Loucy (cell line): Measurements from ENCODE around the gene ZNF181.

Experiments
- H2AFZ ChIP-seq: fragments of 200-600 bp; sonication (generic); 2 replicates; pipeline ENCODE4 v1.6.0; 2016; ENCODE audit warnings: antibody characterized with exemption, mild to moderate bottlenecking, low read length, moderate library complexity
- H3F3A ChIP-seq: fragments of 200-600 bp; 2 replicates; pipeline ENCODE4 v1.6.0; 2016; ENCODE audit warnings: antibody characterized with exemption, low read depth, mild to moderate bottlenecking
- H3K27me3 ChIP-seq: fragments of 200-600 bp; sonication (generic); 2 replicates; pipeline ENCODE4 v1.6.1; 2014; ENCODE audit warnings: low read length, mild to moderate bottlenecking; ENCODE audit not compliant: insufficient read depth, poor library complexity, severe bottlenecking
- H3K36me3 ChIP-seq: fragments of 200-600 bp; sonication (generic); 2 replicates; pipeline ENCODE4 v1.6.1; 2016; ENCODE audit warnings: low read length; ENCODE audit not compliant: insufficient read depth
- H3K4me1 ChIP-seq: fragments of 200-600 bp; sonication (generic); 2 replicates; pipeline ENCODE4 v1.5.1; 2014; ENCODE audit warnings: low read length, mild to moderate bottlenecking; ENCODE audit not compliant: insufficient read depth, poor library complexity, severe bottlenecking
- H3K4me2 ChIP-seq: fragments of 200-600 bp; sonication (generic); 2 replicates; pipeline ENCODE4 v1.6.0; 2014; ENCODE audit warnings: antibody characterized with exemption, low read length, low read depth, mild to moderate bottlenecking; ENCODE audit not compliant: poor library complexity, severe bottlenecking
- H3K4me3 ChIP-seq: fragments of 200-600 bp; sonication (generic); 2 replicates; pipeline ENCODE4 v1.5.1; 2014; ENCODE audit warnings: low read length, mild to moderate bottlenecking, mixed read lengths; ENCODE audit not compliant: poor library complexity, severe bottlenecking
- H3K79me2 ChIP-seq: fragments of 200-600 bp; sonication (generic); 2 replicates; pipeline ENCODE4 v1.6.1; 2014; ENCODE audit warnings: low read length; ENCODE audit not compliant: insufficient read depth
- H3K9ac ChIP-seq: fragments of 200-600 bp; sonication (generic); 2 replicates; pipeline ENCODE4 v1.6.0; 2014; ENCODE audit warnings: mild to moderate bottlenecking, low read depth, low read length, moderate library complexity; ENCODE audit not compliant: poor library complexity, severe bottlenecking
- H3K9me2 ChIP-seq: fragments of 200-600 bp; sonication (generic); replicated peaks from 2 replicates; pipeline ENCODE4 v1.6.1; 2016; ENCODE audit warnings: low read depth, low read length, mixed read lengths
- H3K9me3 ChIP-seq: fragments of 200-600 bp; sonication (generic); 2 replicates; pipeline ENCODE4 v1.6.1; 2014; ENCODE audit warnings: mild to moderate bottlenecking, antibody characterized with exemption, low read length, low read depth; ENCODE audit not compliant: insufficient read depth
- H4K20me1 ChIP-seq: fragments of 200-600 bp; sonication (generic); 2 replicates; pipeline ENCODE4 v1.6.0; 2014; ENCODE audit warnings: antibody characterized with exemption, low read length, mild to moderate bottlenecking; ENCODE audit not compliant: insufficient read depth, poor library complexity, severe bottlenecking
- CTCF ChIP-seq: fragments of 200-600 bp; sonication (generic); conservative IDR thresholded peaks from 2 replicates; pipeline ENCODE4 v1.5.1; 2014; ENCODE audit warnings: mild to moderate bottlenecking, antibody characterized with exemption, low read length
- EZH2phosphoT487 ChIP-seq: fragments of 200-600 bp; IDR thresholded peaks from 2 replicates; pipeline ENCODE4 v1.6.1; 2018; ENCODE audit warnings: antibody characterized with exemption, mild to moderate bottlenecking, moderate library complexity, borderline replicate concordance

ZNF181 gene

DNA sequence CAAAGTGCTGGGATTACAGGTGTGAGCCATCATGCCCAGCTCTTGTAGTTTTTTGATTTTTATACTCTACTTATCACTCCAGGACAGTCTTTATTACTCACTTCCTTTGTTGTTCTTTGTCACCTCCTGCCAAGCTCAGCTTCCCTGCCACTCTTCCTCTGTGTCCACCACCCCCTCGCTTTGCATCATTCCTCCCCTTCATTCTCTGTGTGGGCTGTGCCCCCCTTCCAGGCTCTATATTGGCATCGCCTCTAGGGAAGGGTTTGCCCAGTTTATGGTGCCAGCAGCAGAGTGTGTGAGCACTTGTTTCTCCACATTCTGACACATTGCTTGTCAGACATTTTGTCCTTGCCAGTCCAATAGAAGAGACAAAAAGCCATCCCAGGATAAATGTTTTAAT lies 41.5 kb upstream of the ZNF181 start:
- H3K27me3 ChIP-seq, result no peaks in the 10 kb centered on the region
- no peaks in the 10 kb centered on the region for H3F3A ChIP-seq
- H4K20me1 ChIP-seq, result no peaks in the 10 kb centered on the region
- no peaks in the 10 kb centered on the region for H3K79me2 ChIP-seq
- no peak overlapping the region for H2AFZ ChIP-seq
- H3K9me3 ChIP-seq, result no peaks in the 10 kb centered on the region
- no peaks in the 10 kb centered on the region for H3K36me3 ChIP-seq
- H3K4me2 ChIP-seq, result no peak overlapping the region
- no peak overlapping the region for H3K9ac ChIP-seq
- no peaks in the 10 kb centered on the region for H3K4me1 ChIP-seq
- no peak for TF ChIP-seq CTCF
- TF ChIP-seq EZH2phosphoT487, result no peak
- H3K4me3 ChIP-seq, result no peak overlapping the region
- no peaks in the 10 kb centered on the region for H3K9me2 ChIP-seq

DNA sequence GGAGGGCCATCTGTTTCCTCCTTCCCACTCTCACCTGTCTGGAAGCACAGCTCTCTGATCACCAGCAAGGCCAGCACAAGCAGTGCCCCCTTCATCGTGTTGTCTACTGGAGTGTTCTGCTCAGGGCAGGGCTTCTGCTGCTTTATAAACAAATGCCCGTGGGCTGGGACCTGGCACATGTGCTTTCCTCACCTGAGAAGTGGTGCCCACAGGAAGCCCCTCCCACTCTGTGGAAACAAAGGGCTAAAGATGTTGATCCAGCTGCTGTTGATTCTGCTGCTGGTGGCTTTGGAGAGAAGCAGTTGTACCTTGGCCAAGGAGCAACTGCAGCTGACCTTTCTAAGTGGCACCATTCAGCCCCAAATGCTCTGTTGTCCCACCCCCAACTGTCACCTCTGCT lies 26.4 kb upstream of the ZNF181 start:
- no peak overlapping the region for H3K4me3 ChIP-seq
- TF ChIP-seq EZH2phosphoT487, result no peak
- TF ChIP-seq CTCF, result no peak
- no peaks in the 10 kb centered on the region for H3K4me1 ChIP-seq
- no peaks in the 10 kb centered on the region for H3F3A ChIP-seq
- H4K20me1 ChIP-seq, result no peaks in the 10 kb centered on the region
- no peak overlapping the region for H3K9ac ChIP-seq
- H3K9me3 ChIP-seq, result no peaks in the 10 kb centered on the region
- no peaks in the 10 kb centered on the region for H3K79me2 ChIP-seq
- H3K4me2 ChIP-seq, result no peak overlapping the region
- H3K27me3 ChIP-seq, result no peaks in the 10 kb centered on the region
- H3K9me2 ChIP-seq, result no peaks in the 10 kb centered on the region
- H3K36me3 ChIP-seq, result no peaks in the 10 kb centered on the region
- no peak overlapping the region for H2AFZ ChIP-seq

DNA sequence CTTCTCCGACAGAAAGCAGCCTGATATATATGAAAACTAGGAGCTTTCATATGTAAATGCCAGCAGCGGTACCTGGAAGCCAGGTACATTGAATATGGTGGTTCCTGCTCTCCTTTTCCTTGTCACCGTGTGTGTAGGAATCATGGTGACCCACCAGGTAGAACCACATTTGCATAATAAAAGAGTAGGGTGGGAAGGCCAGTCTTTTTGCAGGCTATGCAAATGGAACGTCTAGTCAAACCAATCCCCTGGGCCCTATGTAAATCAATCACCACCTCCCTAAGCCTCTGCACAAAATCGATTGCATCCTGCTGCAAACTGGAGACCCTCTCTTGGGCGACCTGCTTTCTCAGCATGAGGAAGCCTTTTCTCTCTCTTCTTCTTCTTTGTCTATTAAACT lies 22.2 kb upstream of the ZNF181 start:
- H3K4me1 ChIP-seq, result no peaks in the 10 kb centered on the region
- H2AFZ ChIP-seq, result no peak overlapping the region
- H3K27me3 ChIP-seq, result no peaks in the 10 kb centered on the region
- no peak overlapping the region for H3K9ac ChIP-seq
- H3F3A ChIP-seq, result no peaks in the 10 kb centered on the region
- TF ChIP-seq CTCF (no peak), EZH2phosphoT487 (no peak)
- no peaks in the 10 kb centered on the region for H3K9me2 ChIP-seq
- H3K4me2 ChIP-seq, result no peak overlapping the region
- H4K20me1 ChIP-seq, result no peaks in the 10 kb centered on the region
- no peak overlapping the region for H3K4me3 ChIP-seq
- H3K36me3 ChIP-seq, result no peaks in the 10 kb centered on the region
- no peaks in the 10 kb centered on the region for H3K79me2 ChIP-seq
- H3K9me3 ChIP-seq, result peaks cover 6% of the 10 kb centered on the region; the same call in 1 of the 2 replicates
